Esophagus (tissue), 2 donors: ENCODE measurements around the gene S100A7. TPM values are rescaled to one million over a fixed set of nuclear protein-coding genes. Genes with fewer than 3 reads are reported as not detected.
"Not testable (repeated sequence)": the region's sequence is repeated elsewhere in the genome, so short reads cannot be mapped to it uniquely, and the experiment has no call there.

ENCODE experiments used
- H3K27ac ChIP-seq, 2 donors: one replicate each; pipeline ENCODE4 v1.5.1; 2013; ENCODE audit warnings: low read depth in 2 of 2, mild to moderate bottlenecking in 2 of 2, inconsistent platforms in 1 of 2, low read length in 1 of 2, moderate library complexity in 1 of 2
- H3K27me3 ChIP-seq, 2 donors: one replicate each; pipeline ENCODE4 v1.6.1; 2013; ENCODE audit warnings: low read length in 2 of 2, control low read depth in 1 of 2, mild to moderate bottlenecking in 1 of 2; ENCODE audit not compliant: insufficient read depth in 2 of 2, control insufficient read depth in 1 of 2
- H3K36me3 ChIP-seq, 2 donors: one replicate each; pipeline ENCODE4 v1.6.1; 2013; ENCODE audit warnings: low read length in 1 of 2; ENCODE audit not compliant: control insufficient read depth in 2 of 2, insufficient read depth in 2 of 2
- H3K4me1 ChIP-seq, 2 donors: one replicate each; pipeline ENCODE4 v1.6.1; 2013; ENCODE audit warnings: low read length in 1 of 2; ENCODE audit not compliant: control insufficient read depth in 2 of 2, insufficient read depth in 2 of 2
- H3K4me3 ChIP-seq, 2 donors: one replicate each; pipeline ENCODE4 v1.5.1; 2013; ENCODE audit warnings: low read length in 2 of 2, mild to moderate bottlenecking in 2 of 2, low read depth in 1 of 2, moderate library complexity in 1 of 2
- H3K9me3 ChIP-seq, 2 donors: one replicate each; pipeline ENCODE4 v1.6.1; 2013; ENCODE audit warnings: mild to moderate bottlenecking in 2 of 2, low read depth in 1 of 2, low read length in 1 of 2, moderate library complexity in 1 of 2; ENCODE audit not compliant: control insufficient read depth in 2 of 2, insufficient read depth in 1 of 2
- WGBS, 2 donors: extraction: QIAGEN DNeasy Blood & Tissue Kit; methylation state at CpG; one replicate each; pipeline ENCODE4 v1.1.7; 2013; 5-methylcytosine and 5-hydroxymethylcytosine counted together
- polyA plus RNA-seq, 2 donors: library from polyadenylated mRNA; stranded (reverse); fragments of 200-250 nt; gene quantifications; one replicate each; pipeline ENCODE4 v1.2.3, GENCODE V29; 2013
- donor health status: healthy with polysubstance abuse.
- donor health status: Bipolar disorder and iron deficiency.

S100A7 gene
- polyA plus RNA-seq, 2 donors, result 115 to 689 TPM

DNA sequence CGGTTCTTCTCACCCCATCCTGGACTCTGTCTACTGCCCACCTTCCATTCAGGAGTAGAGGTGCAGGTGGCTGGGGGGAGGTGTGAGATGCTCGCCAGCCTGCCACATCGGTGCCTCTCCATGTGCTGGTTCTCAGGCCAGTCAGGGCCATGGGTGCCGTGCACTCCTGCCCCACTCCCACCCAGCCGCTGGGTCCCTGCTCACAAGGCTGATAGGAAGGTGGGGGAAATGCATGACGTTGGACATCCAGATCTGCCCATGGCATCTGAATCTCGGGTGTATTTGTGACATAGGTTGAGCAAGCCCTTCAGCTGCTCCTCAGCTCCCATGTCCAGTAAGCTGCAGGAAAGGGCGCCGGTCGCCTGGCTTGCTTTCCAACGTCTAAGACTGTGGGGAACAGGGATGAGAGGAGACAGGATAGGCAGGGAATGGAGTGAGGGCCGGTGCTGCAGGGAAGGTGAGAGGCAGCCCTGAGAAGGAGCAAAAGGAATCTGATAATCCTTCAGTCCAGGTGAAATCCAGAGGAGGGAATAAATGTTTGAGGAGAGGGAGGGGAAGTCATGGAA lies 32.3 kb downstream of the S100A7 start:
- H3K27me3 ChIP-seq, result no peaks in the 10 kb centered on the region
- WGBS, 2 donors, result 76 to 78% methylated on average over 12 of the region's 12 CpGs

DNA sequence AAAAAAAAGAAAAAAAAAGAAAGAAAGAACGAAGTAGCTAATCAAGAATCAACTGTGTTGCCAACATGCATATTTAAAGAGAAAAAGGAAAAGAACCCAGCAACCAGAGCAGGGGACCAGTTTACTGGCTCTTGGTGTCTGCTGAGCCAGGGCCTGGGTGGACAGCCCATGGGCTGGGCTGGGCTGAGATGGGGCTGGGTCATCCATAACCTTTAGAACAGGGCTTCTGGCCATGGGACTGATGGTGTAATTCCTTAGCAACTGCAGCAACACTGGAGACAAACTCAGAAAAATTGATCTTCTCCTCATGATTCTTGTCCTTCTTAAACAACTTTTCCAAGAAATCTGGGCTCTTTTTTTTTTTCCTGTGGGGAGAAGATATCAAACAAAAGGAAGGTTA lies 33.6 kb downstream of the S100A7 start:
- Histone ChIP-seq H3K27me3 (no peaks in the 10 kb centered on the region), H3K27ac (no peak overlapping the region), H3K36me3 (no peaks in the 10 kb centered on the region), H3K4me1 (peaks cover 2 to 10% of the 10 kb centered on the region in 2 donors), H3K4me3 (no peak overlapping the region), H3K9me3 (peaks cover 0 to 3% of the 10 kb centered on the region in 2 donors)
- WGBS, 2 donors, result 20 to 34% methylated on average over 1 of the region's 1 CpG

More for the DNA sequence above, 32.3 kb downstream of the S100A7 start:
- Histone ChIP-seq H3K27ac (no peak overlapping the region), H3K4me3 (no peak overlapping the region), H3K36me3 (no peaks in the 10 kb centered on the region), H3K9me3 (peaks cover 0 to 3% of the 10 kb centered on the region in 2 donors), H3K4me1 (peaks cover 2 to 10% of the 10 kb centered on the region in 2 donors)

DNA sequence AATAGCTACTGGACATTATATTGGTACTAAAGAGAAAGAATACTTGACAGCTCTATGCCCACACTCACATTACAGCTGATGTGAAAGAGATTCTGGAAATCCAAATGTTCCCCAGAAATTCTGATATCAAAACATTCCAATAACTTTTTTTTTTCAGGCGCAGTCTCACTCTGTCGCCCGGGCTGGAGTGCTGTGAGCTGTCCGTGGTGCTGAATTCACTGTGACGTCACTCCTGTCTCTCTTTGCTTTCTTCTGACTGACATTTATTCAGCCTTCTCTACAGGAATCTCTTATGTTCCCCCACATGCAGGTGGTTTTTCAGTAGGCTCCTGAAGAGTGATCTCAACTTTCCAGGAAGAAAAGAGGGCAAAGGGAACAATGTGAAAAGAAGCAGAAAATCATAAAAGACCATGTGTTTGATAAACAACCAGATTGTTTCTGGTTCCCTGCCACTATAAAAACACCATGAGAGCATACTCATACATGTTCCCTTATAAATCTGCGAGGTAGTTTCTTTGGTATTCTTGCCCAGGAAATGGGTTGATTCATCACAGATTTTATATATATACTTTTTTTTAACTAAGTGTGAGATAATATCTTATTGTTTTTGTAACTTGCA lies 37.9 kb downstream of the S100A7 start:
- Histone ChIP-seq H3K4me3 (no peak overlapping the region), H3K36me3 (no peaks in the 10 kb centered on the region), H3K4me1 (no peaks in the 10 kb centered on the region), H3K9me3 (peaks cover 0 to 2% of the 10 kb centered on the region in 2 donors), H3K27ac (no peak overlapping the region), H3K27me3 (no peaks in the 10 kb centered on the region)
- 5 to 7% methylated on average over 6 of the region's 6 CpGs for WGBS, 2 donors

DNA sequence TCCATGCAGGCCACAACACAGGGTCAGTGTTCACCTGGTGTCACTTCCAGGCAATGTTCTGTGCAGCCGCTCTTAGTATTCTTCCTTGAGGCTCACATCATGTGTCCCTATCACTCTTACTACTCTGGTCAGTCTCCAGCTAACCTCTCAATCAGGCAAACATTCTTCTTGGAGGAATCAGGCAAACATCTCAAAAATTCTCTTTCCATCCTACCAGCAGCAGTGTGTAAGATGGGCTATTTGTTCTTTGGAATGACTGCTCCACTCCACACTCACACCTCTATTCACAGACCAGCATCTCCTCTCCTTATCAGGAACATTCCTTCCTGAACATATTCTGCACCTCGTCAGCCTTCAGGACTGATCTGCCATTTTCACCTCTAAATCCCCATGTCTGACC lies 40.1 kb downstream of the S100A7 start:
- H3K27ac ChIP-seq, result no peak overlapping the region
- no peaks in the 10 kb centered on the region for H3K36me3 ChIP-seq
- no peaks in the 10 kb centered on the region for H3K27me3 ChIP-seq
- no peak overlapping the region for H3K4me3 ChIP-seq
- H3K9me3 ChIP-seq, result peaks cover 0 to 2% of the 10 kb centered on the region in 2 donors
- no peaks in the 10 kb centered on the region for H3K4me1 ChIP-seq
- WGBS, 2 donors, result 76 to 90% methylated on average over 2 of the region's 2 CpGs

DNA sequence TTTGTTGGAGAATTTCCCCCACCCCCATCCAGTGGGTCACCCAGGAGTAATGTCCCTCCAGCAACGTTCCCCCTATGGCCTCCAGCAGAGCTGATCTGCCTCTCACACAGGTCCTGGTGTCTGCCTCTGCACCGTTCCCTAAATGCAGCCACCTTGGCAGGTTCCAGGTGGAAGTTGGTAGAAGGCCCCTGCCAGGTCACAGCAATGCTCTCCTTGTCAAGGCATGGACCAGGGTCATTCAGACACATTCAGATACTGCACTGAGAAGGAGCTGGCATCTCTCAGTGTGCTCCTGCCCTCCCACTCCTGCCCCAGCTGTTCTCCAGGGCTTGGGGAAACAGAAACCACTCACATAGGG lies 41.0 kb downstream of the S100A7 start:
- not testable (repeated sequence) for H3K4me3 ChIP-seq, H3K4me1 ChIP-seq, H3K27ac ChIP-seq, H3K27me3 ChIP-seq, H3K36me3 ChIP-seq, H3K9me3 ChIP-seq
- 48 to 50% methylated on average over 2 of the region's 2 CpGs for WGBS, 2 donors

DNA sequence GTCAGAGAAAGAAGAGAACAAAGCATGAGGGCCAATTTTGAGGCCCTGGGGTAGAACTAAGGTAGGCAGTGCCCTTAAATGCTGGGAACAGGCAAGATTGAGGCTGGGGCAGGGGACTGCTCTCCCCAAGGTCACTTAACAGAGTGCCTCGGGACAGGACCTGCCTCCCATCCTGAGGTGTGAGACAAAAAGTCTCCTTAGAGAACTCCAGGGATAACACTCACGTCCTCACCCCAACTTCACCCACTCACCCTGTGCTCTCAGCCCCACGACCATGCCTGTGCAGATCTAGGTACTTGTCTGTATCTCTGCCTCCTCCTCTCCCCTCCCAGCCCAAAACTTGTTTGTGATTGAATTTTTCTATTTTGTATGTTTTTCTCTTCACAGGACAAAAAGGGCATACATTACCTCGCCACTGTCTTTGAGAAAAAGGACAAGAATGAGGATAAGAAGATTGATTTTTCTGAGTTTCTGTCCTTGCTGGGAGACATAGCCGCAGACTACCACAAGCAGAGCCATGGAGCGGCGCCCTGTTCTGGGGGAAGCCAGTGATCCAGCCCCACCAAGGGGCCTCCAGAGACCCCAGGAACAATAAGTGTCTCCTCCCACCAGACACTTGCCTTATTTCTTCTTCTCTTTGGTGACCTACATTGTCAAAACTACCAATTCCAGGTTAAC lies 41.6 kb downstream of the S100A7 start:
- H3K27me3 ChIP-seq, H3K27ac ChIP-seq, H3K9me3 ChIP-seq, H3K4me1 ChIP-seq, H3K36me3 ChIP-seq, H3K4me3 ChIP-seq: not testable (repeated sequence)
- WGBS, 2 donors, result 61 to 72% methylated on average over 7 of the region's 7 CpGs

DNA sequence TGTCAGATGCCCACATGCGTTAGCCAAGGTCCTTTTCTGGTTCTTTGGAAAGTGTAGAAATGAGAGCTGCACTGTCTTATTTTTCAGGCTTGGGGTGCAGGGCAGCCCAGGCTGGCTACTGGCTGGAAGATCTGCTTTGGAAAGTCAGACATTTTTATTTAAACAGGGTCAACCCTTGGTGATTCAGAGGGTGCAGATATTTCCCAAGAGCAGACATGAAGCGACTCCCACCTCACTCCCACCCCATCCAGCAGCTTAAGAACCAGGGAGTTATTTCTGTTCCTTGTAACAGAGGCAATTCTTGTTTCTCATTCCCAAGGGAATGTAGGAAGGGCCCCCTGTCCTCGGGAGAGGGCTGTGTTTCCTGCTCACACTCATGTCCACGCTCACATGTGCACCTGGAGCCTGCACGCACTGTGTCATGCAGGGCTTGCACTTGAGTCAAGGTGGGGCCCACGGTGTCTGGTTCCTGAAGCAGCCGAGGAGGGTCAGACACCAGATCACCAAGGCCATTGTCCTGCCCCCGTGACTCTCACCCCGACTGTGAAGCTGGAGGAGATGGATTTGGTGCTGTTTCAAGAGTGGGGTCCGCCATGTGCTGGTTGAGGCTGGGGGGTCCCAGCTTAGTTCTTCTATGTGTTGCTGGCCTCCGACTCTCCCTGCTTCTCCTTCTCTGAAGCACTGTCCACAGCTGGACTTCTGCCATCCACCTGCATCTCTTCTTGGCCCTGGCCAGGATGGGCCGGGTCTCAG lies 43.1 kb downstream of the S100A7 start:
- H3K27ac ChIP-seq, result no peak overlapping the region
- no peaks in the 10 kb centered on the region for H3K4me1 ChIP-seq
- peaks cover 0 to 2% of the 10 kb centered on the region in 2 donors for H3K9me3 ChIP-seq
- no peaks in the 10 kb centered on the region for H3K36me3 ChIP-seq
- no peaks in the 10 kb centered on the region for H3K27me3 ChIP-seq
- H3K4me3 ChIP-seq, result no peak overlapping the region
- 78 to 82% methylated on average over 12 of the region's 12 CpGs for WGBS, 2 donors

DNA sequence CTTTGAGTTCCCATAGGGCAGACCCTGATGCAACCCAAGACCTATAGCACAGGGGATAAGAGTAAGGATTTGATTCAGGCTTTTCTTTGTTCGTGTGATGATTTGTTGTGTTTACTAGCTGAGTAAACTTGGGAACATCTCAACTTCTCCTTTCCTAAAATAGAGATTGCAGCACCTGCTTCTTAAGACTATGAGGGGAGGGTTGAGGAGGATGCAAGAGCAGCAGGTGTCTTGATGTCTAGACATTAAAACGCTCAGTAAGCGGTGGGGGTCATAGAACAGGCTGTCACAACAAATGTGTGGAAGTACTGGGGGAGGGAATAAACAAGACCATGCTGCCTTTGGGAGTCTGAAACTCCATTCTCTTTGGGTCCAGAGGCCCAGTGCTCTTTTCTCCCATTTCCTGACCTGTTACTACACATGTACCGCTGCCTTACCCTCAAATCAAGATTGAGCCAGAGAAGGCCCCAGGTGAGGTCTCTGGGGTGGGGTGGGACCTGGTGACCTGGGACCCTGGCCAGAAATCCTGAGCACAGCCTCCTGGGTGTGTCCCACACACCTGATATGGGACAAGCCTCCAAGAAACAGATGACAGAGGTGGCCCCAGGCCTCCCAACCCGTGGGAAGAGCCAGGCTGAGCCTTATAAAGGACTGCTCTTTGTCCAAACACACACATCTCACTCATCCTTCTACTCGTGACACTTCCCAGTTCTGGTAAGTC lies 44.4 kb downstream of the S100A7 start, which contains the start of gene S100A7A:
S100A7A (plus strand) TSS at position 671 of the 721 bp plus-strand sequence. CDS start 1,563 bp downstream, outside the sequence.
- no peak within 1 kb of the TSS for H3K27ac ChIP-seq
- 51 to 66% methylated on average over 6 of the region's 6 CpGs for WGBS, 2 donors
- H3K9me3 ChIP-seq, result peaks cover 0 to 2% of the 10 kb centered on the region in 2 donors
- no peak within 1 kb of the TSS for H3K4me3 ChIP-seq
- H3K4me1 ChIP-seq, result no peaks in the 10 kb centered on the region
- no peaks in the 10 kb centered on the region for H3K27me3 ChIP-seq
- no peaks in the 10 kb centered on the region for H3K36me3 ChIP-seq

DNA sequence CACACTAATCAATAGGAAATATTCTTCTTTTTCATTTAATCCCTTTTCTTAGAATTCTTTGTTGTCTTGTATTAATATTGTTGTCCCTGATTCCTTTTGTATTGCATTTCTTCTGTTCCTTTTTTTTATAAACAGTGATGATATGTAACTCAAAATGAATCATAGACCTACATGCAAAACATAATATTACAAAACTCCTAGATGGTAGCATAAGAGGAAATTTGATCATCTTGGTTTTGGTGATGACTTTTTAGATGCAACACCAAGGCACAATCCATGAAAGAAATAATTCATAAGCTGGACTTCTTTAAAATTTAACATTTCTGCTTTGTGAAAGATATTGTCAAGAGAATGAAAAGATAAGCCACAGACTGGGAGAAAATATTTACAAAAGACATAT lies 46.5 kb downstream of the S100A7 start:
- not testable (repeated sequence) for H3K4me1 ChIP-seq, H3K27ac ChIP-seq, H3K27me3 ChIP-seq, H3K36me3 ChIP-seq, H3K9me3 ChIP-seq, H3K4me3 ChIP-seq
